ENCODE data around the gene KRTAP29-1. TPM values are rescaled to one million over a fixed set of nuclear protein-coding genes. Genes with fewer than 3 reads are reported as not detected.

Gene KRTAP29-1
- total RNA-seq, 1 donor from 2014 or later: not detected

- H3K4me3 Mint-ChIP-seq (ENCODE audit: low read depth): no peak overlapping the region
- H3K27me3 Mint-ChIP-seq (ENCODE audit: low read depth): peaks cover 30% of the 10 kb centered on the region
- peaks cover 7% of the 10 kb centered on the region for H3K36me3 Mint-ChIP-seq (ENCODE audit: low read depth)
- no peak for DNase-seq (ENCODE audit: low spot score)
- no peak overlapping the region for H3K27ac Mint-ChIP-seq
- peaks cover 29% of the 10 kb centered on the region for H3K4me1 Mint-ChIP-seq (ENCODE audit: low read depth)
- peaks cover 18% of the 10 kb centered on the region for H3K9me3 Mint-ChIP-seq
- intact Hi-C loops (cut with micrococcal nuclease): no loop called here
These were observed 36.4 kb upstream of the KRTAP29-1 start for GRCh38 chr17:41338961-41339485.

GRCh38 chr17:41335747-41336146, 33.1 kb upstream of the KRTAP29-1 start:
- Mint-ChIP-seq H3K27me3 (ENCODE audit: low read depth) (peaks cover 20% of the 10 kb centered on the region), H3K4me3 (ENCODE audit: low read depth) (no peak overlapping the region), H3K27ac (no peak overlapping the region), H3K36me3 (ENCODE audit: low read depth) (no peaks in the 10 kb centered on the region), H3K9me3 (no peaks in the 10 kb centered on the region), H3K4me1 (ENCODE audit: low read depth) (peaks cover 18% of the 10 kb centered on the region)
- intact Hi-C loops (cut with micrococcal nuclease): no loop called here
- no peak for DNase-seq (ENCODE audit: low spot score)

- intact Hi-C loops (cut with micrococcal nuclease): no loop called here
- DNase-seq (ENCODE audit: low spot score): no peak
- Mint-ChIP-seq H3K36me3 (ENCODE audit: low read depth) (no peaks in the 10 kb centered on the region), H3K9me3 (no peaks in the 10 kb centered on the region), H3K27ac (no peak overlapping the region), H3K4me3 (ENCODE audit: low read depth) (no peak overlapping the region), H3K4me1 (ENCODE audit: low read depth) (peaks cover 10% of the 10 kb centered on the region), H3K27me3 (ENCODE audit: low read depth) (peaks cover 14% of the 10 kb centered on the region)
These were observed 32.0 kb upstream of the KRTAP29-1 start for GRCh38 chr17:41334385-41335305.

- H3K4me3 Mint-ChIP-seq (ENCODE audit: low read depth): no peak overlapping the region
- peaks cover 14% of the 10 kb centered on the region for H3K27me3 Mint-ChIP-seq (ENCODE audit: low read depth)
- no peaks in the 10 kb centered on the region for H3K9me3 Mint-ChIP-seq
- H3K36me3 Mint-ChIP-seq (ENCODE audit: low read depth): no peaks in the 10 kb centered on the region
- peaks cover 2% of the 10 kb centered on the region for H3K4me1 Mint-ChIP-seq (ENCODE audit: low read depth)
- intact Hi-C loops (cut with micrococcal nuclease): no loop called here
- H3K27ac Mint-ChIP-seq: no peak overlapping the region
- no peak for DNase-seq (ENCODE audit: low spot score)
These were observed 31.2 kb upstream of the KRTAP29-1 start for GRCh38 chr17:41333836-41334235.

GRCh38 chr17:41333098-41333497, 30.4 kb upstream of the KRTAP29-1 start:
- Mint-ChIP-seq H3K4me3 (ENCODE audit: low read depth) (no peak overlapping the region), H3K9me3 (no peaks in the 10 kb centered on the region), H3K4me1 (ENCODE audit: low read depth) (no peaks in the 10 kb centered on the region), H3K27ac (no peak overlapping the region), H3K36me3 (ENCODE audit: low read depth) (no peaks in the 10 kb centered on the region), H3K27me3 (ENCODE audit: low read depth) (peaks cover 14% of the 10 kb centered on the region)
- DNase-seq (ENCODE audit: low spot score): no peak
- intact Hi-C loops (cut with micrococcal nuclease): no loop called here

GRCh38 chr17:41332239-41332638, 29.6 kb upstream of the KRTAP29-1 start:
- H3K27ac Mint-ChIP-seq: no peak overlapping the region
- intact Hi-C loops (cut with micrococcal nuclease): no loop called here
- no peaks in the 10 kb centered on the region for H3K36me3 Mint-ChIP-seq (ENCODE audit: low read depth)
- no peaks in the 10 kb centered on the region for H3K4me1 Mint-ChIP-seq (ENCODE audit: low read depth)
- no peak for DNase-seq (ENCODE audit: low spot score)
- no peaks in the 10 kb centered on the region for H3K9me3 Mint-ChIP-seq
- H3K4me3 Mint-ChIP-seq (ENCODE audit: low read depth): no peak overlapping the region
- H3K27me3 Mint-ChIP-seq (ENCODE audit: low read depth): peaks cover 11% of the 10 kb centered on the region

- no peak for DNase-seq (ENCODE audit: low spot score)
- intact Hi-C loops (cut with micrococcal nuclease): no loop called here
These were observed 29.0 kb upstream of the KRTAP29-1 start for GRCh38 chr17:41331606-41332005.

GRCh38 chr17:41329279-41329948, 26.8 kb upstream of the KRTAP29-1 start:
- no peak for DNase-seq (ENCODE audit: low spot score)
- no peaks in the 10 kb centered on the region for H3K9me3 Mint-ChIP-seq
- H3K27ac Mint-ChIP-seq: no peak overlapping the region
- no peaks in the 10 kb centered on the region for H3K4me1 Mint-ChIP-seq (ENCODE audit: low read depth)
- peaks cover 2% of the 10 kb centered on the region for H3K27me3 Mint-ChIP-seq (ENCODE audit: low read depth)
- intact Hi-C loops (cut with micrococcal nuclease): no loop called here
- H3K36me3 Mint-ChIP-seq (ENCODE audit: low read depth): no peaks in the 10 kb centered on the region
- H3K4me3 Mint-ChIP-seq (ENCODE audit: low read depth): no peak overlapping the region

More at GRCh38 chr17:41331606-41332005, 29.0 kb upstream of the KRTAP29-1 start:
- no peak overlapping the region for H3K4me3 Mint-ChIP-seq (ENCODE audit: low read depth)
- peaks cover 10% of the 10 kb centered on the region for H3K27me3 Mint-ChIP-seq (ENCODE audit: low read depth)
- H3K9me3 Mint-ChIP-seq: no peaks in the 10 kb centered on the region
- no peak overlapping the region for H3K27ac Mint-ChIP-seq
- no peaks in the 10 kb centered on the region for H3K36me3 Mint-ChIP-seq (ENCODE audit: low read depth)
- H3K4me1 Mint-ChIP-seq (ENCODE audit: low read depth): no peaks in the 10 kb centered on the region

- Mint-ChIP-seq H3K27ac (no peak overlapping the region), H3K27me3 (ENCODE audit: low read depth) (peaks cover 2% of the 10 kb centered on the region), H3K4me1 (ENCODE audit: low read depth) (no peaks in the 10 kb centered on the region), H3K9me3 (no peaks in the 10 kb centered on the region), H3K4me3 (ENCODE audit: low read depth) (no peak overlapping the region), H3K36me3 (ENCODE audit: low read depth) (no peaks in the 10 kb centered on the region)
- intact Hi-C loops (cut with micrococcal nuclease): no loop called here
- no peak for DNase-seq (ENCODE audit: low spot score)
These were observed 25.6 kb upstream of the KRTAP29-1 start for GRCh38 chr17:41328207-41328606.

- H3K4me1 Mint-ChIP-seq (ENCODE audit: low read depth): no peaks in the 10 kb centered on the region
- DNase-seq (ENCODE audit: low spot score): no peak
- peaks cover 2% of the 10 kb centered on the region for H3K27me3 Mint-ChIP-seq (ENCODE audit: low read depth)
- H3K36me3 Mint-ChIP-seq (ENCODE audit: low read depth): no peaks in the 10 kb centered on the region
- intact Hi-C loops (cut with micrococcal nuclease): no loop called here
- no peak overlapping the region for H3K27ac Mint-ChIP-seq
- H3K9me3 Mint-ChIP-seq: no peaks in the 10 kb centered on the region
- H3K4me3 Mint-ChIP-seq (ENCODE audit: low read depth): no peak overlapping the region
These were observed 24.9 kb upstream of the KRTAP29-1 start for GRCh38 chr17:41327411-41328120.

- Mint-ChIP-seq H3K27ac (no peak overlapping the region), H3K36me3 (ENCODE audit: low read depth) (no peaks in the 10 kb centered on the region), H3K4me1 (ENCODE audit: low read depth) (no peaks in the 10 kb centered on the region), H3K9me3 (no peaks in the 10 kb centered on the region), H3K4me3 (ENCODE audit: low read depth) (no peak overlapping the region), H3K27me3 (ENCODE audit: low read depth) (peaks cover 2% of the 10 kb centered on the region)
- intact Hi-C loops (cut with micrococcal nuclease): no loop called here
- DNase-seq (ENCODE audit: low spot score): no peak
These were observed 23.8 kb upstream of the KRTAP29-1 start for GRCh38 chr17:41326173-41327145.

- Mint-ChIP-seq H3K36me3 (ENCODE audit: low read depth) (no peaks in the 10 kb centered on the region), H3K27ac (no peak overlapping the region), H3K9me3 (no peaks in the 10 kb centered on the region), H3K27me3 (ENCODE audit: low read depth) (peaks cover 2% of the 10 kb centered on the region), H3K4me1 (ENCODE audit: low read depth) (no peaks in the 10 kb centered on the region), H3K4me3 (ENCODE audit: low read depth) (no peak overlapping the region)
- no peak for DNase-seq (ENCODE audit: low spot score)
- intact Hi-C loops (cut with micrococcal nuclease): no loop called here
These were observed 23.0 kb upstream of the KRTAP29-1 start for GRCh38 chr17:41325611-41326010.
